Hepatocyte (in vitro differentiated cells): Measurements from ENCODE around the gene CXCR6. TPM values are rescaled to one million over a fixed set of nuclear protein-coding genes. Genes with fewer than 3 reads are reported as not detected.

Experiments
- DNase-seq: peaks from one replicate; pipeline ENCODE4 v3.0.0-alpha.2; 2016; ENCODE audit warnings: low spot score
- H2AFZ ChIP-seq: fragments of 200-600 bp; sonication (generic); 2 replicates; pipeline ENCODE4 v1.6.0; 2016; ENCODE audit warnings: antibody characterized with exemption, mild to moderate bottlenecking
- H3K27ac ChIP-seq: fragments of 200-600 bp; sonication (generic); 2 replicates; pipeline ENCODE4 v1.5.1; 2016; ENCODE audit warnings: mild to moderate bottlenecking
- H3K27me3 ChIP-seq: fragments of 200-600 bp; sonication (generic); 2 replicates; pipeline ENCODE4 v1.6.1; 2016
- H3K36me3 ChIP-seq: fragments of 200-600 bp; sonication (generic); replicated peaks from 2 replicates; pipeline ENCODE4 v1.5.1; 2016; ENCODE audit warnings: low read depth; ENCODE audit not compliant: insufficient read depth
- H3K4me1 ChIP-seq: fragments of 200-600 bp; sonication (generic); 2 replicates; pipeline ENCODE4 v1.5.1; 2016; ENCODE audit warnings: mild to moderate bottlenecking, moderate library complexity; ENCODE audit not compliant: insufficient read depth
- H3K4me2 ChIP-seq: fragments of 200-600 bp; sonication (generic); 2 replicates; pipeline ENCODE4 v1.6.0; 2016
- H3K4me3 ChIP-seq: fragments of 200-600 bp; sonication (generic); 2 replicates; pipeline ENCODE4 v1.5.1; 2016; ENCODE audit warnings: mild to moderate bottlenecking
- H3K79me2 ChIP-seq: fragments of 200-600 bp; sonication (generic); 2 replicates; pipeline ENCODE4 v1.6.0; 2017; ENCODE audit warnings: mild to moderate bottlenecking
- H3K9me2 ChIP-seq: fragments of 200-600 bp; sonication (generic); replicated peaks from 2 replicates; pipeline ENCODE4 v1.6.0; 2017; ENCODE audit warnings: mild to moderate bottlenecking; ENCODE audit not compliant: insufficient read depth
- H3K9me3 ChIP-seq: fragments of 200-600 bp; sonication (generic); 2 replicates; pipeline ENCODE4 v1.5.1; 2016; ENCODE audit warnings: low read depth, mild to moderate bottlenecking
- H4K20me1 ChIP-seq: fragments of 200-600 bp; sonication (generic); 2 replicates; pipeline ENCODE4 v1.6.0; 2016; ENCODE audit warnings: mild to moderate bottlenecking; ENCODE audit not compliant: insufficient read depth, poor library complexity, severe bottlenecking
- EZH2 ChIP-seq: fragments of 200-600 bp; sonication (generic); IDR thresholded peaks from 2 replicates; pipeline ENCODE4 v1.6.1; 2016; ENCODE audit warnings: antibody characterized with exemption, mild to moderate bottlenecking, borderline replicate concordance
- EZH2phosphoT487 ChIP-seq: fragments of 200-600 bp; sonication (generic); IDR thresholded peaks from one replicate; pipeline ENCODE4 v1.6.1; 2018; ENCODE audit warnings: antibody characterized with exemption, mild to moderate bottlenecking, low read depth, moderate library complexity; ENCODE audit not compliant: unreplicated experiment, severe bottlenecking
- WGBS: methylation state at CpG from one replicate; pipeline ENCODE4 v1.1.6; 2016; ENCODE audit warnings: low lambda C conversion rate; ENCODE audit errors: missing lambda C conversion rate; 5-methylcytosine and 5-hydroxymethylcytosine counted together
- polyA plus RNA-seq: library from polyadenylated mRNA; unstranded; fragments of >200 nt; fragmentation: Nextera tagmentation; extraction: Ambion mirVana; gene quantifications from 2 replicates; pipeline ENCODE4 v1.2.1, GENCODE V29; 2016
- total RNA-seq: library from RNA; depleted of rRNA; stranded (reverse); fragments of >200 nt; gene quantifications from 2 replicates; pipeline ENCODE4 v1.2.3, GENCODE V29; 2014
- TF ChIP-seq, protein P1 (sequence below): fragments of 200-600 bp; sonication (generic); IDR thresholded peaks from 2 replicates; pipeline ENCODE4 v1.5.1; 2016; ENCODE audit warnings: antibody characterized with exemption, mild to moderate bottlenecking; ENCODE audit not compliant: poor library complexity

The CXCR6 gene
- total and polyA plus RNA-seq, 2 experiments from 2014 or later: 0.33 TPM; not detected in 1

DNA sequence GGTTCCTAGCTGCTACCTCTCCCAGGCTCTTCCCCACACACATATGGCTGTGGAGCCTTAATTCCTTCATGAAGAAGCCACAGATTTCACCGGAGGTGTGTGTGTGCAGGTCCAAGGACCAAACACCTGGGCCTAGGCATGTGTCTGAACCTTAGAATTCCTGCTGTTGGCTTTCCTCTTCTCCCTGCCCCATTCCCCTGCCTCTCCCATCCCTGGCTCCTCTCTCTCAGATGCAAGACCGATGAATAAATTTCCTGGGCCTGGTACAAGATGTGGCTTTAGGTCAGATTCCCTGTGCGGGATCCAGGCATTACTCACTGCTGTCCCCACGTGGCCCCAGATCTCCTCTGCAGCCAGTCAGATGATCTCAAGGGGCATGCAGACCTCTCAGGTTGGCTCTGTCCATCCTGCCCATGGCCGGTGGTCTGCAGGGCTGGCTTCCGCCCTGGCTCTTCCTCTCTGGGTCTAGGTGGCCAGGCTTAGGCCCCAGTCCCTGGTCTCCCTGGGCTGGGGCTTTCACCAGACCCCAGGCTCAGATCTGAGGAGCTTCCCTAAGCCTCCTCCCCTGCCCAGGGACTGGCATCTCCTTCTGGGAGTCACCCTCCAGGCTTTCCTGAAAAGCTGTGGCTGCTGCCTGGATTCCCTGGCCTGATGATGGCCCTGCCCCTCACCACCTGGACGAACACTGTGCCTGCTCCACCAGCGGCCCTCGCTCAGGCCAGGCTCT, 36.4 kb upstream of the CXCR6 start:
- no peak for TF ChIP-seq EZH2phosphoT487
- TF ChIP-seq, protein P1, sequence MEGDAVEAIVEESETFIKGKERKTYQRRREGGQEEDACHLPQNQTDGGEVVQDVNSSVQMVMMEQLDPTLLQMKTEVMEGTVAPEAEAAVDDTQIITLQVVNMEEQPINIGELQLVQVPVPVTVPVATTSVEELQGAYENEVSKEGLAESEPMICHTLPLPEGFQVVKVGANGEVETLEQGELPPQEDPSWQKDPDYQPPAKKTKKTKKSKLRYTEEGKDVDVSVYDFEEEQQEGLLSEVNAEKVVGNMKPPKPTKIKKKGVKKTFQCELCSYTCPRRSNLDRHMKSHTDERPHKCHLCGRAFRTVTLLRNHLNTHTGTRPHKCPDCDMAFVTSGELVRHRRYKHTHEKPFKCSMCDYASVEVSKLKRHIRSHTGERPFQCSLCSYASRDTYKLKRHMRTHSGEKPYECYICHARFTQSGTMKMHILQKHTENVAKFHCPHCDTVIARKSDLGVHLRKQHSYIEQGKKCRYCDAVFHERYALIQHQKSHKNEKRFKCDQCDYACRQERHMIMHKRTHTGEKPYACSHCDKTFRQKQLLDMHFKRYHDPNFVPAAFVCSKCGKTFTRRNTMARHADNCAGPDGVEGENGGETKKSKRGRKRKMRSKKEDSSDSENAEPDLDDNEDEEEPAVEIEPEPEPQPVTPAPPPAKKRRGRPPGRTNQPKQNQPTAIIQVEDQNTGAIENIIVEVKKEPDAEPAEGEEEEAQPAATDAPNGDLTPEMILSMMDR: peak; percentile 41
- TF ChIP-seq EZH2: no peak
- WGBS: 65% methylated on average over 9 of the region's 9 CpGs
- no peak overlapping the region for H3K4me3 ChIP-seq
- peak; percentile 53 for DNase-seq
- H3K4me2 ChIP-seq: no peak overlapping the region
- H3K4me1 ChIP-seq: peaks cover 8% of the 10 kb centered on the region
- no peaks in the 10 kb centered on the region for H4K20me1 ChIP-seq
- no peaks in the 10 kb centered on the region for H3K9me3 ChIP-seq
- H3K36me3 ChIP-seq: no peaks in the 10 kb centered on the region
- H3K27me3 ChIP-seq: no peaks in the 10 kb centered on the region
- H2AFZ ChIP-seq: no peak overlapping the region
- H3K79me2 ChIP-seq: no peaks in the 10 kb centered on the region
- no peaks in the 10 kb centered on the region for H3K9me2 ChIP-seq
- H3K27ac ChIP-seq: no peak overlapping the region

DNA sequence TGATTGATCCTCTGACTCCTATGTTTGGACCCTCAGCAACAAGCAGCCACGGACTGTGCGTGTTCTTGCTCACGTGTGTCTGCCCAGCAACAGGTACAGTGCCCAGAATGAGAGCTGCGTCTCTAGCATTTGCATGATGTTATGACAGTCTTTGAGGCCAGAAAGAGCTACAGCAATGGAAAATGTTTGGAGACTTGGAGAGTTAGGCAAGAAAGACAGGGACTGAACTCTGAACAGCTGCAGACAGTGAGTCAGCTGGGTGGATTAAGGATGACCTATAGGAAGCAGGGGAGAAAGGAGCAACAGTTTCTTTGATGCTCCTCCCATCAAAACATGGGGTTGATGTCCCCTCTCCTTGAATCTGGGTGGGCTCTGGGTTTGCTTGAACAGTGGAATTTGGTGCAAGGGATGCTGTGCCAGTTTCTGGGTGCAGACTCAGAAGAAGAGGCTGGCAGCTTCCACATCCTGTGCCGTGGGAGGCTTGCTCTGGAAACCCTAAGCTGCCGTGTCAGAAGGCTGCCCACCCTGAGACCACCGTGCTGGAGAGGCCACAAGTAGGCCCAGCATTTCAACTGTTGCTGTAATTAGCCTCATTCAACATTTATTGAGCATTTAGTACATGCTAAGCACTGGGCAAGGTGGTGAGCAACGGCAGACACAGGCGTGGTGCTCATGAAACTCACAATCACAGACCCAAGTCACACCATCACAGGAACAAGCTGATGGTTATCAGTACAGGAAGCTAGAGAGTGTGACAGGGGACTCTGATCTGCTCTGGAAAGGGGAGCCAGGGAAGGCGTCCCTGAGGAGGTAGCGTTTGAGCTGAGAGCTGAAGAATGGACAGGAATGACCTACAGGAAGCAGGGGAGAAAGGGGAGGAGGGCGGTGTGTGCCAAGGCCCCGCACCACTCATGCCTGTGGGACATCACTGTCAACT, 35.2 kb upstream of the CXCR6 start:
- no peaks in the 10 kb centered on the region for H3K9me3 ChIP-seq
- no peak overlapping the region for H3K4me3 ChIP-seq
- TF ChIP-seq, protein P1: no peak
- no peak for TF ChIP-seq EZH2phosphoT487
- no peak for TF ChIP-seq EZH2
- 83% methylated on average over 13 of the region's 13 CpGs for WGBS
- H3K79me2 ChIP-seq: no peaks in the 10 kb centered on the region
- no peak overlapping the region for H2AFZ ChIP-seq
- no peaks in the 10 kb centered on the region for H3K27me3 ChIP-seq
- no peaks in the 10 kb centered on the region for H4K20me1 ChIP-seq
- DNase-seq: peak; percentile 64
- no peaks in the 10 kb centered on the region for H3K9me2 ChIP-seq
- H3K4me1 ChIP-seq: peaks cover 8% of the 10 kb centered on the region
- H3K27ac ChIP-seq: peak overlapping the region; percentile 75
- no peaks in the 10 kb centered on the region for H3K36me3 ChIP-seq
- H3K4me2 ChIP-seq: no peak overlapping the region

DNA sequence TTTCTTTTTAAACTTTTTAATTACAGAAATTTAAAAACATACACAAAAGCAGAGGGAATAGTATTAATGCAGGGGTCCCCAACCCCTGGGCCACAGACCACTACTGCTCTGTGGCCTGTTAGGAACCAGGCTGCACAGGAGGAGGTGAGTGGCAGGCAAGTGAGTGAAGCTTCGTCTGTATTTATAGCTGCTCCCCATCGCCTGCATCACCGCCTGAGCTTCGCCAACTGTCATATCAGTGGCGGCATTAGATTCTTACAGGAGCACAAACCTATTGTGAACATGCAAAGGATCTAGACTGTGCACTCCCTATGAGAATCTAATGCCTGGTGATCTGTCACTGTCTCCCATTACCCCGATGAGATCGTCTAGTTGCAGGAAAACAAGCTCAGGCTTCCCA, 34.5 kb upstream of the CXCR6 start:
- Histone ChIP-seq H3K4me2 (no peak overlapping the region), H3K4me1 (peaks cover 8% of the 10 kb centered on the region), H3K36me3 (no peaks in the 10 kb centered on the region), H2AFZ (no peak overlapping the region), H3K4me3 (no peak overlapping the region), H3K9me2 (no peaks in the 10 kb centered on the region), H3K27me3 (no peaks in the 10 kb centered on the region), H4K20me1 (no peaks in the 10 kb centered on the region), H3K27ac (no peak overlapping the region), H3K9me3 (no peaks in the 10 kb centered on the region), H3K79me2 (no peaks in the 10 kb centered on the region)
- WGBS: 93% methylated on average over 7 of the region's 7 CpGs
- TF ChIP-seq EZH2phosphoT487: no peak
- TF ChIP-seq, protein P1: no peak
- no peak for TF ChIP-seq EZH2
- DNase-seq: no peak
